RCC 7860 (cell line): ENCODE results near the gene OR4P4.

Experiments used
- DNase-seq: peaks from one replicate; pipeline ENCODE4 v3.0.0-alpha.2; 2015; ENCODE audit warnings: low spot score
- FAIRE-seq: peaks from 2 replicates; lab custom pipeline; 2012; peaks lifted over from hg19 to GRCh38; lab: Jason Lieb, UNC

OR4P4 gene

GRCh38 chr11:55634813-55635212, at the start of gene OR4P4:
Gene OR4P4 (plus strand): TSS chr11:55635113.
- no peak for FAIRE-seq
- no peak for DNase-seq

GRCh38 chr11:55607545-55607944, 27.4 kb upstream of the OR4P4 start, which contains the start of gene OR4C11:
Gene OR4C11 (minus strand): TSS chr11:55607645. CDS start chr11:55604373, 3,272 bp downstream.
- DNase-seq (no peak), FAIRE-seq (no peak)

DNA sequence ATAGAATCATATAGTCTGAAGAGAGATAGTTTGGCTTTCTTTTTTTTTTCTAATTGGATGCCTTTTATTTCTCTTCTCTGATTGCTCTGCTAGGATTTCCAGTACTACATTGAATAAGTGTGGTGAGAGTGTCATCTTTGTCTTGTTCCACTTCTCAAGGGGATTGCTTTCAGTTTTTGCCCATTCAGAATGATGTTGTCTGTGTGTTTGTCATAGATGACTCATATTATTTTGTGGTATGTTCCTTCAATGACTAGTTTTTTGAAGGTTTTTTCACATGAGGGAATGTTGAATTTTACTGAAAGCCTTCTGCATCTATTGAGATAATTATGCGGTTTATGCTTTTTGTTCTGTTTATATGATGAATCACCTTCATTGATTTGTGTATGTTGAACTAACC, 10.4 kb upstream of the OR4P4 start:
- DNase-seq (no peak), FAIRE-seq (no peak)

- FAIRE-seq (no peak), DNase-seq (no peak)
Observed at GRCh38 chr11:55648027-55648426, 13.1 kb downstream of the OR4P4 start, which contains the start of gene OR4S2. Gene OR4S2 (plus strand): TSS chr11:55648327. CDS start chr11:55650904, 2,577 bp downstream.

DNA sequence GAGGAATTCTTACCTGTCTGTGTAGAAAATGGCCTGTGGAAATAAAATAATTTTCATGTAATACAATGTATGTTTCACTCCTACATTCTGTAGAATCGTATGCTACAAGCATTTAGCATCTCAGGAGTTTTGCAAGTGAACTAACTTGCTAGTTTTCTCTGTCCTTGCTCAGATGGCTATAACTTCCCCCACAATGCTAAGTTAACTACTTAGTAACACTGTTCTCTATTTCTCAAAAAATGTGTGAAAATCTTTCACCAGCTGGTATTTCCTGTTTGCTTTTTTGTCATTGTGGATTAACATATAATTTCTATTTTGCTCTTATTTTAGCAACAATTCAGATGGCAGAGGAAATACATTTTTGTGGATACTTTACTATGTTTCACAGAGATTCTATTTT, 17.6 kb downstream of the OR4P4 start:
- DNase-seq (no peak), FAIRE-seq (no peak)

- no peak for DNase-seq
- FAIRE-seq, result no peak
Observed at GRCh38 chr11:55655096-55655495, 20.2 kb downstream of the OR4P4 start.

GRCh38 chr11:55658031-55658573, 23.2 kb downstream of the OR4P4 start:
- FAIRE-seq (no peak), DNase-seq (peak; percentile 12)

GRCh38 chr11:55658608-55659007, 23.7 kb downstream of the OR4P4 start:
- DNase-seq (no peak), FAIRE-seq (no peak)

DNA sequence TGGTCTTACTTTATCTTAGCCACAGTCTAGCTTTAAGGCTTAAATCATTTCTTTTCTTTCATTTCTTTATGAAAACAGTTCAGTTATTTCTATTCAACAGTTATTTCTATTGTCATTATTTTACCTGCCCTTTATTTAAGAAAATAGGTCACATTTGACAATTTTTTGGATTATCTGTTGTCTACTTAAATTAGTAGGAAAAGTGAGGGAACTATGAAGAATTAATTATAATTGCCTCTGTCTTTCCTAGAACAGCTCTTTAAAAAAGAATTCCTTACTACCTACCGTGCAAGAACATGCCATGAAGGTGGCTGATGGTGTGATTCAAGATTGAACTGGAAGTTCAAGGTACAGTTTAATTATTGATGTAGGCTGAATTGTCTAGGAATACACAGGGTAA, 27.0 kb downstream of the OR4P4 start, which contains the start of gene OR4C6:
TSS of gene OR4C6 (plus strand) at position 301 of the 400 bp plus-strand sequence. CDS start 2,966 bp downstream, outside the sequence.
- DNase-seq (no peak), FAIRE-seq (no peak)

DNA sequence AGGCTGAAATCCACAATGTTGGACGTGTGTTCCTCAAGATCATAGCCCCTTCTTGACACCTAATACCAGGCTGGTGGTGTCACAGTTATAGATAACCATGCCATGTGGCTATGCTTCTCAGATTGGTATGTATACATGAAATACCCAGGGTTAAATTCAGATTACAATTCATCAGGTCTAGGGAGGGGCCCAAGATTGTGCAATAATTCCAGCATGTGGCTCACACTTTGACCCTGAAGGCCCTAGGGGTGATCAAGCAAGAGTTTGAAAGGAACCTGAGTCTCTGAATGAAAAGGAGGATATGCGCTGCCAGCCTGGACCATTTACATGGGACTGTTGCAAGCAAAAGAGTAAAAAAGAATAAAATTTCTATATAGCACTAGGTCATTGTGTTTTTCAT, 34.5 kb downstream of the OR4P4 start:
- FAIRE-seq (no peak), DNase-seq (no peak)

GRCh38 chr11:55673860-55674259, 38.9 kb downstream of the OR4P4 start:
- no peak for FAIRE-seq
- no peak for DNase-seq
